Choroid plexus epithelial cell (primary cell): Measurements from ENCODE around the gene TOMM40.

Experiments
- DNase-seq: peaks from one replicate; pipeline ENCODE4 v3.0.0-alpha.2; 2010; ENCODE audit warnings: low read depth
- H3K4me3 ChIP-seq: 2 replicates; pipeline ENCODE4 v1.5.1; 2011; ENCODE audit warnings: low read depth, mild to moderate bottlenecking, control low read depth, low read length, moderate library complexity
- CTCF ChIP-seq: conservative IDR thresholded peaks from 2 replicates; pipeline ENCODE4 v1.5.1; 2011; ENCODE audit warnings: low read depth, mild to moderate bottlenecking, control low read depth, inconsistent platforms, low read length, moderate library complexity

The TOMM40 gene

GRCh38 chr19:44951179-44952159, 60.4 kb downstream of the TOMM40 start:
- peak; percentile 87 for TF ChIP-seq CTCF
- H3K4me3 ChIP-seq, result peak overlapping the region; percentile 39
- peak; percentile 90 for DNase-seq
